Osteoblast (primary cell): ENCODE results near the gene LMX1B. TPM values are rescaled to one million over a fixed set of nuclear protein-coding genes. Genes with fewer than 3 reads are reported as not detected.

Source experiments
- DNase-seq: peaks from one replicate; pipeline ENCODE4 v3.0.0; 2011; ENCODE audit warnings: low spot score, mixed read lengths; ENCODE audit not compliant: insufficient read length; ENCODE audit errors: missing footprints
- H2AFZ ChIP-seq: 2 replicates; pipeline ENCODE4 v1.6.0; 2011; ENCODE audit warnings: mild to moderate bottlenecking, low read length
- H3K27ac ChIP-seq: 2 replicates; pipeline ENCODE4 v1.5.1; 2011; ENCODE audit warnings: mild to moderate bottlenecking, low read depth, low read length, moderate library complexity
- H3K27me3 ChIP-seq: 2 replicates; pipeline ENCODE4 v1.6.0; 2012; ENCODE audit warnings: mild to moderate bottlenecking, control low read depth, inconsistent platforms, low read length, moderate library complexity; ENCODE audit not compliant: insufficient read depth
- H3K36me3 ChIP-seq: 2 replicates; pipeline ENCODE4 v1.5.1; 2011; ENCODE audit warnings: mild to moderate bottlenecking, low read length, control low read depth, moderate library complexity; ENCODE audit not compliant: insufficient read depth
- H3K4me1 ChIP-seq: 2 replicates; pipeline ENCODE4 v1.5.1; 2011; ENCODE audit warnings: mild to moderate bottlenecking, low read length, control low read depth, moderate library complexity; ENCODE audit not compliant: insufficient read depth
- H3K4me2 ChIP-seq: 2 replicates; pipeline ENCODE4 v1.6.0; 2011; ENCODE audit warnings: mild to moderate bottlenecking, low read length; ENCODE audit not compliant: insufficient read depth
- H3K4me3 ChIP-seq: fragments of 200-600 bp; sonication (generic); 3 replicates; pipeline ENCODE4 v1.5.1; 2012; ENCODE audit warnings: mild to moderate bottlenecking, low read length, inconsistent platforms; ENCODE audit not compliant: insufficient read depth
- H3K79me2 ChIP-seq: 2 replicates; pipeline ENCODE4 v1.6.0; 2012; ENCODE audit warnings: mild to moderate bottlenecking, low read length, control low read depth, inconsistent platforms; ENCODE audit not compliant: insufficient read depth
- H3K9me3 ChIP-seq: 2 replicates; pipeline ENCODE4 v1.5.1; 2011; ENCODE audit warnings: low read depth, low read length, control low read depth
- H4K20me1 ChIP-seq: 2 replicates; pipeline ENCODE4 v1.6.0; 2012; ENCODE audit warnings: mild to moderate bottlenecking, low read length, control low read depth; ENCODE audit not compliant: insufficient read depth
- CTCF ChIP-seq: IDR thresholded peaks from 2 replicates; pipeline ENCODE4 v1.5.1; 2011; ENCODE audit warnings: mild to moderate bottlenecking, low read depth, low read length, moderate library complexity; ENCODE audit errors: extremely low read depth
- total RNA-seq: library from RNA; depleted of rRNA; stranded (reverse); fragments of >200 nt; gene quantifications from 2 replicates; pipeline ENCODE4 v1.2.3, GENCODE V29; 2012

LMX1B gene
- total RNA-seq, 1 donor: under 0.01 TPM

- TF ChIP-seq CTCF: no peak
These were observed 78.5 kb downstream of the LMX1B start for GRCh38 chr9:126692041-126692758.

GRCh38 chr9:126692759-126693427, 79.2 kb downstream of the LMX1B start:
- Histone ChIP-seq H3K27ac (no peak overlapping the region), H3K36me3 (no peaks in the 10 kb centered on the region), H3K4me3 (no peak overlapping the region), H4K20me1 (no peaks in the 10 kb centered on the region), H3K27me3 (peaks cover 4% of the 10 kb centered on the region), H3K4me1 (no peaks in the 10 kb centered on the region), H3K9me3 (no peaks in the 10 kb centered on the region), H3K79me2 (no peaks in the 10 kb centered on the region), H3K4me2 (no peak overlapping the region), H2AFZ (no peak overlapping the region)
- peak; percentile 73 for DNase-seq
- no peak for TF ChIP-seq CTCF

More at GRCh38 chr9:126692041-126692758, 78.5 kb downstream of the LMX1B start:
- no peaks in the 10 kb centered on the region for H4K20me1 ChIP-seq
- no peak overlapping the region for H2AFZ ChIP-seq
- no peak overlapping the region for H3K4me3 ChIP-seq
- no peak overlapping the region for H3K27ac ChIP-seq
- no peaks in the 10 kb centered on the region for H3K9me3 ChIP-seq
- no peak overlapping the region for H3K4me2 ChIP-seq
- H3K27me3 ChIP-seq: peaks cover 4% of the 10 kb centered on the region
- H3K4me1 ChIP-seq: no peaks in the 10 kb centered on the region
- H3K79me2 ChIP-seq: no peaks in the 10 kb centered on the region
- no peaks in the 10 kb centered on the region for H3K36me3 ChIP-seq
- DNase-seq: peak; percentile 67

GRCh38 chr9:126693428-126693944, 79.8 kb downstream of the LMX1B start:
- H3K36me3 ChIP-seq: no peaks in the 10 kb centered on the region
- no peaks in the 10 kb centered on the region for H3K4me1 ChIP-seq
- H3K27me3 ChIP-seq: peaks cover 4% of the 10 kb centered on the region
- no peaks in the 10 kb centered on the region for H3K9me3 ChIP-seq
- no peak overlapping the region for H3K27ac ChIP-seq
- no peak overlapping the region for H3K4me2 ChIP-seq
- DNase-seq: peak; percentile 78
- H3K4me3 ChIP-seq: no peak overlapping the region
- no peak overlapping the region for H2AFZ ChIP-seq
- H4K20me1 ChIP-seq: no peaks in the 10 kb centered on the region
- no peak for TF ChIP-seq CTCF
- no peaks in the 10 kb centered on the region for H3K79me2 ChIP-seq
